Fibroblast of skin of right quadriceps (primary cell): Measurements from ENCODE around the gene NAV2.

Experiments
- DNase-seq: peaks from one replicate; pipeline ENCODE4 v3.0.0-alpha.2; 2013

Gene NAV2, protein sequence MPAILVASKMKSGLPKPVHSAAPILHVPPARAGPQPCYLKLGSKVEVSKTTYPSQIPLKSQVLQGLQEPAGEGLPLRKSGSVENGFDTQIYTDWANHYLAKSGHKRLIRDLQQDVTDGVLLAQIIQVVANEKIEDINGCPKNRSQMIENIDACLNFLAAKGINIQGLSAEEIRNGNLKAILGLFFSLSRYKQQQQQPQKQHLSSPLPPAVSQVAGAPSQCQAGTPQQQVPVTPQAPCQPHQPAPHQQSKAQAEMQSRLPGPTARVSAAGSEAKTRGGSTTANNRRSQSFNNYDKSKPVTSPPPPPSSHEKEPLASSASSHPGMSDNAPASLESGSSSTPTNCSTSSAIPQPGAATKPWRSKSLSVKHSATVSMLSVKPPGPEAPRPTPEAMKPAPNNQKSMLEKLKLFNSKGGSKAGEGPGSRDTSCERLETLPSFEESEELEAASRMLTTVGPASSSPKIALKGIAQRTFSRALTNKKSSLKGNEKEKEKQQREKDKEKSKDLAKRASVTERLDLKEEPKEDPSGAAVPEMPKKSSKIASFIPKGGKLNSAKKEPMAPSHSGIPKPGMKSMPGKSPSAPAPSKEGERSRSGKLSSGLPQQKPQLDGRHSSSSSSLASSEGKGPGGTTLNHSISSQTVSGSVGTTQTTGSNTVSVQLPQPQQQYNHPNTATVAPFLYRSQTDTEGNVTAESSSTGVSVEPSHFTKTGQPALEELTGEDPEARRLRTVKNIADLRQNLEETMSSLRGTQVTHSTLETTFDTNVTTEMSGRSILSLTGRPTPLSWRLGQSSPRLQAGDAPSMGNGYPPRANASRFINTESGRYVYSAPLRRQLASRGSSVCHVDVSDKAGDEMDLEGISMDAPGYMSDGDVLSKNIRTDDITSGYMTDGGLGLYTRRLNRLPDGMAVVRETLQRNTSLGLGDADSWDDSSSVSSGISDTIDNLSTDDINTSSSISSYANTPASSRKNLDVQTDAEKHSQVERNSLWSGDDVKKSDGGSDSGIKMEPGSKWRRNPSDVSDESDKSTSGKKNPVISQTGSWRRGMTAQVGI (N-terminal part only)

DNA sequence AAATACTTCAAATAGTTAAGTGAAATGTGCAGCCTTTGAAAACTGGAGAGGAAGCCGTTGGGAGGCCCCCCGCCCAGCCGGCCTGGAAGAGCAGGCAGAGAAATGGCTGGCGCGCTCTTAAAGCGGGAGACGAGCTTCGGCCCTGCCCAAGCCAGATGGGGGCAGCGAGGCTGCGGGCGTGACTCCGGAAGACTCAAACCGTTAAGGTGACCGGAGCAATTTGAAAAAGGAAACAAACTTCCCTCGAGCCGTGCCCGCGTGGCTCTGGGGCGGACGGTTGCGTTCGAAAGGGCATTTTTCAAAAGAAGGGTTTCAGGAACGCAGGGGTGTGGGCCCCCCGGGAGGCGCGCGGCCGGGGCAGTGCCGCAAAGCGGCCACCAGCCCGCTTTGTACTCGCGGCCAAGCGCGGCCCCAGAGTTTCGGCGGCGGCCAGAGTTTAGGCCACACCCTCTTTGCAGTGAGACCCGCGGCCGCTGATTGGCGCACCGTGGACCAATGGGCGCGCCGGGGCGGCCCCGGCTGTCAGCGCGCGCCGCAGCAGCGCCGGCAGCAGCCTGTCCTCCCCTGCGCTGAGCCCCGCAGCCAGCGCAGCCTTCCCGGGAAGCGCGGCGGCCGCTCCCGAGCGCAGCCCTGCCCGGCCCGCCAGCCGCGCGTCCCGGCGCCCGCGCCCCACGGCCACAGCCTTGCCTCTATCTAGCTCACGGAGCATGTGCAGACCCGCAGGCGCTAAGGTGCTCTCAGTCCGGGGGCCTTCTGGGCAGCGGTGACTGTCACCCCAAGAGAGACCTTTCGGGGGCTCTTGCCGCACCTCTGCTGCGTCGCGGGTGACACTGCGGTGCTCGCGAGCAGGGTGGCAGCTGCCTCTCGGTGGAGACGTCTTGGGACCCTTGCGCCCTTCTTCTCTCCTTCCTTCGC is at the start of gene NAV2:
NAV2 (plus strand) TSS at position 557 of the 915 bp plus-strand sequence. CDS start 859 bp downstream, outside the sequence.
- DNase-seq, result peak; percentile 93

DNA sequence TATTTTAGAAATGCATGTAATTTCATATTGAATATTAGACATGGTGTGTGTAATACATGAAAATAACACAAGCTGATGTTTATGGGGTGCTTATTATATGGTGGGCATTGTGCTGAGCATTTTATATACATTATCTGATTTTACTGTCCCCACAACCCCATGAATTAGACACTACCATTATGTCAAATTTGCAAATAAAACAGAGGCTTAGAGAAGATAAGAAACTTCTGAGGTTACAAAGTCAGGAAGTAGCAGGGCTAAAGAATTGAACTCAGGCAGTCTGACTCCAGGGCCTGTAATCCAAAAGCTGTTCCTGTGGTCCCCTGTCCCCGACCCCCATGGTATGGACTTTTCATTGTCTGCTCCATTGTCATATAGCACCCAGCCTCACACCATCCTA is 49.4 kb upstream of the NAV2 start:
- no peak for DNase-seq

- peak; percentile 70 for DNase-seq
These were observed 47.6 kb upstream of the NAV2 start for GRCh38 chr11:19664886-19665548.

- DNase-seq, result no peak
These were observed 45.7 kb upstream of the NAV2 start for GRCh38 chr11:19666951-19667350.

DNA sequence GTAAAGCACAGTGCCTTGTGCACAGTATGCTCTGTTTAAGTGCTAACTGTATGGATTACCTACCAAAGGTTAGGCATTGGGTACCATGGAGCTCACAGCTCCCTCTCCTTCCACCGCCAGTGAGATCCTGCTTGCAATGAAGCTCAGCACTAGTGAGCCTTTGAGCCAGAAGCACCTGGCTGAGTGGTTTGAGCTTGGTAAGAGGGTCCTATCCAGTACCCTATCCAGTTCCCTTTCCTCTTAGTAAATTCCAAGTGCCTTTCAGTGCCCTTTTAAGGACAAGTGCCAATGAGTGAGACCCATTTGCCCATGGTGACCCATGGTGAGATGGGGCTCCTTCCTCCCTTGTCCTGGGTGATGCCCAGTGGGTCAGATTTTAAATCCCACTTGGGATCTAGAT is 43.1 kb upstream of the NAV2 start:
- no peak for DNase-seq

GRCh38 chr11:19670030-19670791 is 42.4 kb upstream of the NAV2 start:
- peak; percentile 61 for DNase-seq

DNA sequence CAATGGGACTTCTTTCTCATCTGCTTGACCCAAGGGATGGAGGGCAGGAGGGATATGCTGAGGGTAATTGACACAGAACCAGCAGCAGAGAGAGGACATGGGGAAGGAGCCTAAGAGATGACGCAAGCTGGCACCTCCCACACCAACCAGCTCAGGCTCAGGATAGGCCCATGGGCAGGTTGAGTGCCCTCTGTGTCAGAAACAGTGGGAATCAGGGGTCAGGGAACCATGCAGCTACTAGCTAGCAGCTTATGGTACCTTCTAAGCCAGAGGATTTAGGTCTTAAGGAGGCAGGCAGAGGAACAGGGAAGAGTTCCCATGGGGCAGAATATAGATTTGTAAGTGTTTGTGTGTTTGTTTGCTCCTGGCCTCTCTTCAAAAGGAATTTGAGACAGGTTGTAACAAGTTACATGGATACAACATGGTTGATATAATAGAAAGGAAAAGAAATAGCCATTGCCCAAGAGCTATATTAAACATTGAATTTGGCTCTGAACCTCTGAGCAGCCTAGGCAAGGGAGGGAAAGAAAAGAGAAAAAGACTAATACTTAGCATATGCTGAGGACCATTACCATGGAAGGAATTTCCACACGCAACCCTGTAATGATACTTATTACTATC is 39.9 kb upstream of the NAV2 start:
- no peak for DNase-seq

GRCh38 chr11:19673924-19674729 is 38.5 kb upstream of the NAV2 start:
- DNase-seq, result peak; percentile 59

GRCh38 chr11:19674836-19675235 is 37.8 kb upstream of the NAV2 start:
- no peak for DNase-seq

DNA sequence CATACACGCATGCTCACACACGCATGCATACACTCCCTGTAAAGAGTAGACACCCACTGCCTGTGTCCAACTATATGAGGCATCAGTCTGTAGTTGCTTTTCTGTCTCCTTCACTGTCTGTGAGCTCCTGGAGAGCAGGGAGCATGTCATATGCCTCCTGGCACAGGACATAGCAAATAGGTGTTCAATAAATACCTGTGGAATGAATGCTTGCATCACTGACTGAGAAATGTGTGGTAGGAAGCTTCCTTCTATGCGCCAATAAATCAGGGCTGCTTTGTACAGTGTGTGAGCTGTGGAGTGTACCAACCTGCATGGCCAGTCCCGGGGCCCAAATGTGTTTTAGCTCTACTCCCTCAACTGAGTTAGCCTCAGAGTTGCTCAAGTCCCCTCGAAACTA is 37.2 kb upstream of the NAV2 start:
- DNase-seq, result no peak

DNA sequence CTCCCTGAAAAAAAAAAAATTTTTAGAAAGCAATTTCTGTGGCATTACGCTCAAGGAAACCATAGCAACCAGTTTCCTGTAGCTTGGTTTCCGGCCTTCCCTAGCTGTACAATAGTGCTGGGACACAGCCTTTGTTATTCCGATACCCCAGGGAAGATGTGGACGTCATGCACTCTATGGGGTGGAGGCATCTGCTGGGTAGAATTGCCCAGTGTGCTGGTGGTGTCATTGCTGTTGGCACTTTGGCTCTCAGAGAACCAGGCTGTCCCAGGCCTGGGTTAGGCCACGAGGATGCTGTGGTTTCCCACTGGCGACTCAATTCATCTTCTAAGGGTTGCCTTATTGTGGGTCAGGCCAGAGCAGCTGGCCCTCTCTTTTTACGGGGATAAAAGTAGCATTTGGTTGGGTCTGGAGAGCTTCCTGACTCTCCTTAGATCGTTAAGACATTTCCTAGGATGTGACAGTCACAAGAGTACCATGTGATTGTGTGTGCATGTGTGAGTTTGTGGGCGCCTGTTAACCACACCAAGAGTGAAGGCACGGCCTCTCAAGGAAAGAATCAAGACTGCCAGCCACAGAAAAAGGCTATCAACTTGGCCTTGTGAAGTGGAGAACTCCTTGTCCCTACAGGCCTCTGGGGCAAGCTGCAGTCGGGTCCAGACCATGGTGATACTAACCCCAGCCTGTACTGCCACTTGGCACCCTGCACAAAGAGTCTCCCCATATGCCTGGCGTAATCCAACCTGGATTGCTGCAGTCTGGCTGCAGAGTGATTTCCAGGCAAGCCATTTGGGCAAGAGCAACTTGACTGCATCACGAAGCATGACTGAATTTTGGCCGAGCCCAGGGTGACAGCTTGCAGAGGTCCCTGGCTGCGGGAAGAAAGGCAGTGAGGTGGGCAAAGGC is 35.9 kb upstream of the NAV2 start:
- no peak for DNase-seq

DNA sequence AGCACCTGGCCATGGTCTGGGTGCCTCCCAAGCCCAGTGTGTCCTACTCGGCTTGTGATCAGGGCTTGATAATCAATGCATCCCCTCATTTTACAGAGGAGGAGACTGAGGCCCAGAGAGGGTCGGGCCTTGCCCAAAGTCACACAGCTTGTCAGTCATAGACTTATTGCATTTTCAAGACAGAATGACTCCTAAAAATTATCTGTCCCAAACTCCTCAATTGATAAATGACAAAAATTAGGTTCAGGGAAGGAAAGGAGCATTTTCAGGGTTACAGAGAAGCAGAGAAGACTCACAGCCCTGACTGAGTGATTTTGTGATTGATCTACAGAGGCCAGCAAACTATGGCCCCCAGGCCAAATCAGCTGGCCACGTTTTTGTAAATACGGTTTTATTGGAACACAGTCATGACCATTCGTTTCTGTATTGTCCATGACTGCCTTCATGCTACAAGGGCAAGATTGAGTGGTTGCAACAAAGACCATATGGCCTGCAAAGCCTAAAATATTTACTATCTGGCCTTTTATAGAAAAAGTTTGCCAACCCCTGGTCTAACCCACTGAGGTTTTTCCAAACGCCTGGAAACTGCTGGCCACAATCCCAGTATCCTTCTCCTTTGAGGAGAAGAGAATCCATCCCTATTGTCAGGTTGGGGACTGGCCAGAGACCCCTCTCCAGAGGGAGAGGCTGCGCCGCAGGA is 35.1 kb upstream of the NAV2 start:
- no peak for DNase-seq

- DNase-seq, result peak; percentile 99
These were observed 32.4 kb upstream of the NAV2 start for GRCh38 chr11:19679952-19680828.

DNA sequence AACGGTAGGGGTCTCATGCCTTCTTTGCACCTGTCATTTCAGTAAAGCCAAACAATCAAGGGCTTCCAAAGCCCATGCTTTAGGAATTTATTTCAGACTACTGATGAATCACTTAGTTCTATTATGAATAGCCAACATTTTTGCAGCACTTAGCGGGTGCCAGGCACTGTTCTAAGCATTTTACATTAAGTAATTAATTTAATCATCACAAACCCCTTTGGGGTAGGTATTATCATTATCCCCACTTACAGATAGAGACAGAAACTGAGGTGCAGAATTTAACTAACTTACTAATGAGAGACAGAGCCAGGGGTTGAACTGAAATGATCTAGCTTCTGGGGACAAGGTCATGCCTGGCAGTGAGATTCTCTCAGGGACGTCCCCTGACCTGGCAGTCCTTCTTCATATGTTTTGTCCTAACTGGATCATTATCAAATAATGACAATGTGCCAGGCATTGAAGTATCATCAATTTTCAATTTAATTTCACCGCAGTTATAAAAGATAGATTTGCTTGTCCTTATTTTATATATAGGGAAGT is 31.7 kb upstream of the NAV2 start:
- DNase-seq, result peak; percentile 34

- DNase-seq, result no peak
These were observed 29.4 kb upstream of the NAV2 start for GRCh38 chr11:19683141-19683805.
